ENCODE measurements around the gene ECEL1. TPM values are rescaled to one million over a fixed set of nuclear protein-coding genes. Genes with fewer than 3 reads are reported as not detected.

ECEL1 gene
- total and polyA plus RNA-seq, 2 experiments from 2014 or later, result 6.7 to 17.5 TPM

GRCh38 chr2:232532419-232532818, 44.8 kb upstream of the ECEL1 start:
- Histone ChIP-seq H3K9me2 (ENCODE audit: insufficient read depth) (no peaks in the 10 kb centered on the region), H3K79me2 (replicated peaks; ENCODE audit: insufficient read depth) (no peaks in the 10 kb centered on the region), H4K20me1 (replicated peaks; ENCODE audit: insufficient read depth) (no peaks in the 10 kb centered on the region; the same call in 1 of the 2 replicates), H3K36me3 (ENCODE audit: insufficient read depth) (no peaks in the 10 kb centered on the region), H3K27me3 (ENCODE audit: insufficient read depth) (no peaks in the 10 kb centered on the region), H3K4me1 (ENCODE audit: insufficient read depth) (no peaks in the 10 kb centered on the region), H3K27ac (ENCODE audit: low read depth) (no peak overlapping the region), H3F3A (replicated peaks; ENCODE audit: low read depth) (no peaks in the 10 kb centered on the region), H3K4me2 (no peak overlapping the region), H2AFZ (no peak overlapping the region), H3K4me3 (no peak overlapping the region)
- Mint-ChIP-seq H3K9me3 (peaks cover 8% of the 10 kb centered on the region; the same call in 2 of the 3 replicates), H3K27me3 (ENCODE audit: insufficient read depth, low read depth, poor library complexity) (peaks cover 18% of the 10 kb centered on the region), H3K4me3 (no peak overlapping the region), H3K36me3 (ENCODE audit: low read depth) (peaks cover 4% of the 10 kb centered on the region; the same call in 1 of the 3 replicates), H3K27ac (no peak overlapping the region), H3K4me1 (peaks cover 15% of the 10 kb centered on the region)
- no peak for TF ChIP-seq POLR2AphosphoS5 (IDR thresholded peaks at IDR 0.05; ENCODE audit: low read depth)
- TF ChIP-seq JUNB (IDR thresholded peaks at IDR 0.05; ENCODE audit: unreplicated experiment), result no peak
- no peak for TF ChIP-seq NANOG (IDR thresholded peaks at IDR 0.05; ENCODE audit: borderline replicate concordance)
- TF ChIP-seq ZNF462 (CRISPR knock-in tag; IDR thresholded peaks at IDR 0.05), result no peak
- no peak for TF ChIP-seq EZH2phosphoT487 (IDR thresholded peaks at IDR 0.05; ENCODE audit: unreplicated experiment)
- TF ChIP-seq CTCF (conservative IDR thresholded peaks at IDR 0.05; ENCODE audit: low read depth in 2 of 2), result no peak
- TF ChIP-seq ZNF114 (CRISPR knock-in tag; IDR thresholded peaks at IDR 0.05), result no peak
- TF ChIP-seq EZH2 (IDR thresholded peaks at IDR 0.05; ENCODE audit: low read depth, unreplicated experiment), result no peak
- no peak for TF ChIP-seq STAT1 (IDR thresholded peaks at IDR 0.05; ENCODE audit: unreplicated experiment)
- no peak for TF ChIP-seq ETS1 (IDR thresholded peaks at IDR 0.05)
- no peak for TF ChIP-seq ZNF331 (CRISPR knock-in tag; IDR thresholded peaks at IDR 0.05; ENCODE audit: low read depth)
- no peak for TF ChIP-seq CREB1 (CRISPR knock-in tag; IDR thresholded peaks at IDR 0.05; ENCODE audit: low read depth)
- TF ChIP-seq REST (IDR thresholded peaks at IDR 0.05; ENCODE audit: unreplicated experiment), result no peak
- DNase-seq (ENCODE audit: low spot score) (no peak), ATAC-seq (no peak)
